ENCODE measurements around the gene MAFG.

Gene MAFG

DNA sequence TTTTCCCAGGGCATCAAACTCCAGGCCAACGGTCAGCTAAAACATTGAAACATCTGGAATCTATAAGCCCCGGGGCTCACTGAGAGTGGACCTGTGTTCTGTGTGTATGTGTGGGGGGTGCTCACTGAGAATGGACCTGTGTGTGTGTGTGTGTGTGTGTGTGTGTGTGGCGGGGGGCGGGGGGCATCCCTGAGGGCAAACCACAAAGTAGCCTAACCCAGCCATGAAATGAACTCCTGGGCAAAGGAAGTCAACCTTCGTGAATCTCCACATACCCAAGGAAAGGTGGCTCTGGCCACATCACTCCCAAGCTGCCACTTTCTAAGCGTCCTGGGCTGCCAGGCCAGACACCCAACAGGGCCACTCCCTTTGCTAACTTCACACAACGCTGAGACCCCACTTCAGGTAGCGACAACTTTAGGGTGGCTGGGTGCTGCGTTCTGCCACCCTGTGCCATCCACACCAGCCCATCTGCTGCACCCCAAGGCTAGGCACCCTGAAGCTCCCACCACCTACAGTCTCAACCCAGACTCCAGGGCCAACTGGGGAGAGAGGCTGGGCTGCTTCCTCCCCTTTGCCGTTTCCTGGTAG, 1.6 kb downstream of the MAFG start:
- DNase-seq (ENCODE audit: low read depth) = no peak
- TF ChIP-seq, protein P1, sequence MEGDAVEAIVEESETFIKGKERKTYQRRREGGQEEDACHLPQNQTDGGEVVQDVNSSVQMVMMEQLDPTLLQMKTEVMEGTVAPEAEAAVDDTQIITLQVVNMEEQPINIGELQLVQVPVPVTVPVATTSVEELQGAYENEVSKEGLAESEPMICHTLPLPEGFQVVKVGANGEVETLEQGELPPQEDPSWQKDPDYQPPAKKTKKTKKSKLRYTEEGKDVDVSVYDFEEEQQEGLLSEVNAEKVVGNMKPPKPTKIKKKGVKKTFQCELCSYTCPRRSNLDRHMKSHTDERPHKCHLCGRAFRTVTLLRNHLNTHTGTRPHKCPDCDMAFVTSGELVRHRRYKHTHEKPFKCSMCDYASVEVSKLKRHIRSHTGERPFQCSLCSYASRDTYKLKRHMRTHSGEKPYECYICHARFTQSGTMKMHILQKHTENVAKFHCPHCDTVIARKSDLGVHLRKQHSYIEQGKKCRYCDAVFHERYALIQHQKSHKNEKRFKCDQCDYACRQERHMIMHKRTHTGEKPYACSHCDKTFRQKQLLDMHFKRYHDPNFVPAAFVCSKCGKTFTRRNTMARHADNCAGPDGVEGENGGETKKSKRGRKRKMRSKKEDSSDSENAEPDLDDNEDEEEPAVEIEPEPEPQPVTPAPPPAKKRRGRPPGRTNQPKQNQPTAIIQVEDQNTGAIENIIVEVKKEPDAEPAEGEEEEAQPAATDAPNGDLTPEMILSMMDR (IDR thresholded peaks at IDR 0.05; ENCODE audit: insufficient read depth, low read depth, low read length, missing control alignments) = no peak
- H3K4me3 ChIP-seq (ENCODE audit: low read depth, low read length) = peak overlapping the region; percentile 90

DNA sequence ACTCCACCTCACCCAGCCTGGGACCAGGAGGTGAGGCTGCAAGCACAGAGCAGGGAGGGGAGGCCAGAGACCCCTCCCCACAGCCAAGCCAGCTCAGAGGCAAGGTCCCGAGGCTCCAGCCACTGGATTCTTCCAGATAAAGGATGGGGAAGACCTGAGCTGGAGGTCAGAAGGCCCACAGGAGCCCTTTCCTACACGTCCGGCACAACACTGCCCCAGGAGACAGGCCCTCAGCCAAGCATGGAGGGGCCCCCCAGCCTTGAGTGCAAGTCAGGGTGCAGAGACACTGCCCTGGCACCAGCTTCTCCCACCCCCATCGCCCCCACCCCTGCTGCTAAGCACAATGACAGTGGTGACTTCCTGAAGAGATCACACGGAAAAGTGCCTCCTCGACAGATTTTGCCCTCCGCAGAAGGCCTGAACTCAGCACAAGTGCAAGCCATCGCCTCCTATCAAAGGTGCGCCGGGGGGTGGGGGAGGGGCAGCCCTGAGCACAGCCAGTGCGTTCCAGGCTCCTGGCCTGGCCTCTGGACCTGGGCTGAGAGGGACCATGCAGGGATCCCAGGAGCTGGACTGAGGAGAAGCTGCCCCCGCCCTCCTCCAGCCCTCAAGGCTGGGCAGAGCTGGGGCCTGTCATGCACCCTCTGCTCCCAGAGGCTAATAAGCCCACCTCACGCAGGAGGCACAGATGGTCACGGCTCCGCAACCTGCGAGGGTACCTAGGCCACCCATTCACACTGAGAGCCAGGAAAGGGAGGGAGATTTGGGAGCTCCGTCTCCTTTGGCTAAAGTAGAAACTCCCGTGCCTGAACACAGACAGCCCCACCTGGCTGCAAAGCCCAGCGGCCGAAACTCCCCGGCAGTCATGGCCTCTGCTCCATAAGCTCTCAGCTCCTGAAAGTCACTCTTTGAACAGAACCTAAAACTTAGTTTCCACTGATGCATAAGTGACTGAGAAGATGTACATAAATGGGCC, 2.7 kb downstream of the MAFG start:
- no peak overlapping the region for H3K4me3 ChIP-seq (ENCODE audit: low read depth, low read length)
- no peak for DNase-seq (ENCODE audit: low read depth)
- TF ChIP-seq, protein P1 (IDR thresholded peaks at IDR 0.05; ENCODE audit: insufficient read depth, low read depth, low read length, missing control alignments) = no peak

DNA sequence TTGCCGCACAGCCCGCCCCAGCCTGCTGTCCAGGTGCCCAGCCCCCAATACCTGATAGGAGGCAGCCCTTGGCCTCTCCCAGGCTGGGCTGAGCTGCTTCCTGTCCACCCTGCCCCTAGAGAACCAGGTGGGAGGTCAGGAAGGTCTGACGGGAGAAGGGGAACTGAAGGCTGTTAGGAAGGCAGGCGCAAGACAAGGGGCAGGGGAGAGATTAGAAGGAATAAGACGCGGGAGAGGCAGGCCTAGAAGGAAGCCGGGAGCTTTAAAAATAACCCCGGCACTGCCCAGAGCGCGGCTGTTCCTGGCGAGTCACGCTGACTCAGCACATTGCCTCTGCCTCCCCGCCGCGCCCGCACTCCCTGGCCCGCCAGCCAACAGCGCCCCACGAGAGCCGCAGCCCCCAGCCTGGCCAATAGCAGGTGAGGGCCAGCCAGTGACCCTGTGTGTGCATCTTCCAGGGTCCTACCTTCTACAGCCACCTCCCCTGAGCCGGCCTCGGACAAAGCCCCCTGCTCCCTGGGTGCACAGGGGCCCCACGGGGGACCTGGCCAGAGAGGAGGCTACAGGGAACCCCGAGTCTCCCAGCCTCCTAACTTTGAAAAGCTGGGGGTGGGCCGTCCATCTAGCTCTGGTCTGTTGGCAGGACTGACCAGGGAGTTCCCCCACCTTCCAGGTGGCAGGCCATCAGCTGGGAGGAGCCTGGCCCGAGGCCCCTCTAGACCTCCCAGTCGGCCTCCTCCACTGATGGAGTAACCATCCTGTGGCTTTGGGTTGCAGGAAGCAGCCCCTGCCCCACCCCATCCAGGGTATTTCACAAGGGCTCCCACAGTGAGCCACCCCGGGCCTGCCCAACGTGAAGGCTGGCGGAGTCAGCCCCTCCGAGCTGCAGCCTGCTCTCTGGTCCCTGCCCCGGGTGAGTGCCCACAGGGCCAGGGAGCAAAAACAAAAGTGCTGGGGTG, 4.0 kb downstream of the MAFG start:
- TF ChIP-seq, protein P1 (IDR thresholded peaks at IDR 0.05; ENCODE audit: insufficient read depth, low read depth, low read length, missing control alignments) = no peak
- H3K4me3 ChIP-seq (ENCODE audit: low read depth, low read length) = no peak overlapping the region
- DNase-seq (ENCODE audit: low read depth) = no peak

DNA sequence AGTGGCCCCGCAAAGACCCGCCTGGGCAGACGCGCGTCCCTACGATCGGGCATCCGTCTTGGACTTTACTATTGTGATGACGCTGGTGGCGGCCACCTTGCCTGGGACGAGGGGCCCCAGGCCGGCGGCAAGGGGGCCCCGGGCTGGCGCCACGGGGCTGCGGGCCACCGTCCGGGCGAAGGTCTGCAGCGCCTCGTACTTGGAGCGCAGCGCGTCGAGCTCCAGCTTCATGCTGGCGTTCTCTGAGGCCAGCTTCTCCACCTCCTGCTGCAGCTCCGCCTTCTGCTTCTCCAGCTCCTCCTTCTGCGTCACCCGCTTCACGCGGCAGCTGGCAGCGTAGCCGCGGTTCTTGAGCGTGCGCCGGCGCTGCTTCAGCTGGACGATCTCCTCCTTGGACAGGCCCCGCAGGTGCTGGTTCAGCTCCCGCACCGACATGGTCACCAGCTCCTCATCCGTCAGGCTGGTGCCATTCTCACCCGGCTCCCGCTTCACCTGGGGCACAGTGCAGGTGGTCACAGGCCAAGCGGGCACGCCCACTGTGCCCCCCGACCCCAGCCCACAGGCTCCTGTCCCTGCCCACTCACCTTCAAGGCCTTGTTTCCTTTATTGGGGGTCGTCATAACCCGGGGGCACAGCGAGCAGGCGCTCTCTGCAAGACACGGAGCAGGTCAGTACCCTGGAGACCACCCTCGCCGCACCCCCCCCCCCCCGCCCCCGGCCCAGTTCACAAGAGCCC, 4.8 kb downstream of the MAFG start:
- TF ChIP-seq, protein P1 (IDR thresholded peaks at IDR 0.05; ENCODE audit: insufficient read depth, low read depth, low read length, missing control alignments) = no peak
- no peak overlapping the region for H3K4me3 ChIP-seq (ENCODE audit: low read depth, low read length)
- no peak for DNase-seq (ENCODE audit: low read depth)

DNA sequence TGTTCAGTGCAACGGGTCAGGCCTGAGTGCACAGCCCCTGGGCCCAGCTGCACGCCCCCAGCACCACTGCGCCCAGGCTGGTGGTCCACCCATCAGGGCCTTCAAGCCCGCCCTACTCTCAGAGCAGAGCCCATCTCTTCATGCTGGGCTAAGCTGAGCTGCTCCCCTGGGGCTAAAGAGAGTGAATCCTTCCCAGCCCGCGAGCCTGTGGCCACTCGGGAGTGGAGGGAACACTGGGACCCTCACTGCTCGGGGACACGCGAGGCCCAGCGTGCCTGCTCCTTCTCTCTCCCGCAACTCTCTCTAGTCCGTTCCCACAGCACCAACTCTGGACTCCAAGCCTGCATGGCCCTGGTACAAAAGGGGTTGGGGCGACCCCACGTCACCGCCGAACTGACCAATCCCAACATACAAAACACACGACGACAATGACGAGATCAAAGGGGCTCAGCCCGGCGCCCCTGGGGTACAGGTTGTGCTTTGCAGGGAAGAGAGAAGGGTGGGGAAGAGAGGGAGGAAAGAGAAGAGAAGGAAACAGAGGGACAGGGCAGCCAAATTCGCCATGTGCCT, 5.5 kb downstream of the MAFG start:
- no peak overlapping the region for H3K4me3 ChIP-seq (ENCODE audit: low read depth, low read length)
- DNase-seq (ENCODE audit: low read depth) = no peak
- TF ChIP-seq, protein P1 (IDR thresholded peaks at IDR 0.05; ENCODE audit: insufficient read depth, low read depth, low read length, missing control alignments) = no peak

DNA sequence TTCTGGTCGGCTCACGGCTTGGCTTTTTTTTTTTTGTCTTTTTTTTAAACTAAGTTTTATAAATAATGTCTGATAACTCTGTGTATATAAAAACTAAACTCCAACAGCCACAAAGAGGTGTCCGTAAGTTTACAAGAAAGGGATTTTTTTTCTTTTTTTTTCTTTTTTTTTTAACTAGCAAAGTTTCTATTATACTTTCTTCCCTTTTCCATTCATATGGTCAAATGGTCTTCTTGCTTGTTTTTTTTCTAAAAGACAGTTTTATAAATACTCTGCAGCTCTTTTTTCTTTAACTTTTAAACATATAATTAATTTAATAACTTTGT, 6.0 kb downstream of the MAFG start:
- TF ChIP-seq, protein P1 (IDR thresholded peaks at IDR 0.05; ENCODE audit: insufficient read depth, low read depth, low read length, missing control alignments) = no peak
- no peak overlapping the region for H3K4me3 ChIP-seq (ENCODE audit: low read depth, low read length)

More for the DNA sequence above, 6.0 kb downstream of the MAFG start:
- no peak for DNase-seq (ENCODE audit: low read depth)
